Activated naive CD8-positive, alpha-beta T cell treated with anti-CD3 and anti-CD28 coated beads, Interleukin-2, amount 50 U/mL, for 24 hours (primary cell): ENCODE results near the gene TTC3.

Source experiments
- ATAC-seq: fragments of 150-1000 bp; cut with Tn5 transposase; one replicate; pipeline ENCODE4 v1.10.0; 2021
- DNase-seq: peaks from one replicate; pipeline ENCODE4 v3.0.0; 2021
- H3K27ac Mint-ChIP-seq: one replicate; pipeline ENCODE4 v1.8.0; 2021; ENCODE audit warnings: mild to moderate bottlenecking, mixed read lengths
- H3K27me3 Mint-ChIP-seq: one replicate; pipeline ENCODE4 v1.8.0; 2021; ENCODE audit warnings: mixed read lengths
- H3K36me3 Mint-ChIP-seq: one replicate; pipeline ENCODE4 v1.8.0; 2021; ENCODE audit warnings: low read depth, mixed read lengths
- H3K4me1 Mint-ChIP-seq: one replicate; pipeline ENCODE4 v1.8.0; 2021; ENCODE audit warnings: mixed read lengths
- H3K4me3 Mint-ChIP-seq: one replicate; pipeline ENCODE4 v1.8.0; 2021; ENCODE audit warnings: mild to moderate bottlenecking, moderate library complexity, mixed read lengths
- H3K9me3 Mint-ChIP-seq: one replicate; pipeline ENCODE4 v1.8.0; 2021; ENCODE audit warnings: mixed read lengths

The TTC3 gene

GRCh38 chr21:37197746-37198145, 124.7 kb downstream of the TTC3 start:
- no peak overlapping the region for H3K27ac Mint-ChIP-seq
- H3K36me3 Mint-ChIP-seq, result peaks cover 43% of the 10 kb centered on the region
- no peak overlapping the region for H3K4me3 Mint-ChIP-seq
- DNase-seq (no peak), ATAC-seq (no peak)
- H3K4me1 Mint-ChIP-seq, result no peaks in the 10 kb centered on the region
- no peaks in the 10 kb centered on the region for H3K27me3 Mint-ChIP-seq
- H3K9me3 Mint-ChIP-seq, result no peaks in the 10 kb centered on the region

- Mint-ChIP-seq H3K9me3 (no peaks in the 10 kb centered on the region), H3K4me3 (no peak overlapping the region), H3K27ac (no peak overlapping the region), H3K36me3 (peaks cover 43% of the 10 kb centered on the region), H3K4me1 (no peaks in the 10 kb centered on the region), H3K27me3 (no peaks in the 10 kb centered on the region)
- DNase-seq (no peak), ATAC-seq (no peak)
Measured at GRCh38 chr21:37199057-37199924, 126.2 kb downstream of the TTC3 start.

GRCh38 chr21:37200641-37201480, 127.8 kb downstream of the TTC3 start:
- Mint-ChIP-seq H3K9me3 (no peaks in the 10 kb centered on the region), H3K27ac (no peak overlapping the region), H3K27me3 (no peaks in the 10 kb centered on the region), H3K36me3 (peaks cover 40% of the 10 kb centered on the region), H3K4me3 (no peak overlapping the region), H3K4me1 (no peaks in the 10 kb centered on the region)
- ATAC-seq (no peak), DNase-seq (no peak)

GRCh38 chr21:37202221-37203110, 129.4 kb downstream of the TTC3 start:
- H3K27me3 Mint-ChIP-seq, result no peaks in the 10 kb centered on the region
- peaks cover 8% of the 10 kb centered on the region for H3K4me1 Mint-ChIP-seq
- DNase-seq, result no peak
- H3K36me3 Mint-ChIP-seq, result peaks cover 39% of the 10 kb centered on the region
- H3K27ac Mint-ChIP-seq, result no peak overlapping the region
- H3K4me3 Mint-ChIP-seq, result no peak overlapping the region
- no peaks in the 10 kb centered on the region for H3K9me3 Mint-ChIP-seq
- ATAC-seq, result no peak

- DNase-seq (no peak), ATAC-seq (no peak)
- no peaks in the 10 kb centered on the region for H3K9me3 Mint-ChIP-seq
- no peak overlapping the region for H3K4me3 Mint-ChIP-seq
- peaks cover 28% of the 10 kb centered on the region for H3K36me3 Mint-ChIP-seq
- H3K27ac Mint-ChIP-seq, result no peak overlapping the region
- peaks cover 21% of the 10 kb centered on the region for H3K4me1 Mint-ChIP-seq
- H3K27me3 Mint-ChIP-seq, result no peaks in the 10 kb centered on the region
Measured at GRCh38 chr21:37204580-37204979, 131.5 kb downstream of the TTC3 start.

- Mint-ChIP-seq H3K9me3 (no peaks in the 10 kb centered on the region), H3K27ac (no peak overlapping the region), H3K4me3 (no peak overlapping the region), H3K36me3 (peaks cover 19% of the 10 kb centered on the region), H3K27me3 (no peaks in the 10 kb centered on the region), H3K4me1 (peaks cover 22% of the 10 kb centered on the region)
- no peak for DNase-seq
- ATAC-seq, result no peak
Measured at GRCh38 chr21:37206496-37206895, 133.4 kb downstream of the TTC3 start.

- no peaks in the 10 kb centered on the region for H3K27me3 Mint-ChIP-seq
- DNase-seq (no peak), ATAC-seq (peak; percentile 56)
- peaks cover 22% of the 10 kb centered on the region for H3K4me1 Mint-ChIP-seq
- H3K4me3 Mint-ChIP-seq, result peak overlapping the region; percentile 66
- peak overlapping the region; percentile 87 for H3K27ac Mint-ChIP-seq
- H3K36me3 Mint-ChIP-seq, result peaks cover 14% of the 10 kb centered on the region
- H3K9me3 Mint-ChIP-seq, result no peaks in the 10 kb centered on the region
Measured at GRCh38 chr21:37207441-37208009, 134.5 kb downstream of the TTC3 start.

- peaks cover 22% of the 10 kb centered on the region for H3K4me1 Mint-ChIP-seq
- DNase-seq (peak; percentile 50), ATAC-seq (peak; percentile 81)
- H3K36me3 Mint-ChIP-seq, result peaks cover 7% of the 10 kb centered on the region
- H3K27me3 Mint-ChIP-seq, result no peaks in the 10 kb centered on the region
- H3K27ac Mint-ChIP-seq, result peak overlapping the region; percentile 87
- H3K4me3 Mint-ChIP-seq, result peak overlapping the region; percentile 66
- no peaks in the 10 kb centered on the region for H3K9me3 Mint-ChIP-seq
Measured at GRCh38 chr21:37208056-37208721, 135.1 kb downstream of the TTC3 start.

GRCh38 chr21:37208741-37209225, 135.7 kb downstream of the TTC3 start:
- Mint-ChIP-seq H3K27ac (peak overlapping the region; percentile 87), H3K4me1 (peaks cover 22% of the 10 kb centered on the region), H3K27me3 (no peaks in the 10 kb centered on the region), H3K9me3 (no peaks in the 10 kb centered on the region), H3K36me3 (peaks cover 7% of the 10 kb centered on the region), H3K4me3 (no peak overlapping the region)
- ATAC-seq (no peak), DNase-seq (no peak)

GRCh38 chr21:37210130-37210529, 137.1 kb downstream of the TTC3 start:
- H3K4me1 Mint-ChIP-seq, result peaks cover 22% of the 10 kb centered on the region
- no peaks in the 10 kb centered on the region for H3K27me3 Mint-ChIP-seq
- no peaks in the 10 kb centered on the region for H3K36me3 Mint-ChIP-seq
- H3K9me3 Mint-ChIP-seq, result no peaks in the 10 kb centered on the region
- no peak for ATAC-seq
- H3K27ac Mint-ChIP-seq, result no peak overlapping the region
- H3K4me3 Mint-ChIP-seq, result no peak overlapping the region
- DNase-seq, result no peak

GRCh38 chr21:37210799-37211198, 137.7 kb downstream of the TTC3 start:
- Mint-ChIP-seq H3K9me3 (no peaks in the 10 kb centered on the region), H3K36me3 (no peaks in the 10 kb centered on the region), H3K27me3 (no peaks in the 10 kb centered on the region), H3K4me3 (no peak overlapping the region), H3K4me1 (peaks cover 22% of the 10 kb centered on the region), H3K27ac (no peak overlapping the region)
- no peak for ATAC-seq
- DNase-seq, result no peak

- Mint-ChIP-seq H3K27ac (no peak overlapping the region), H3K4me1 (peaks cover 7% of the 10 kb centered on the region), H3K9me3 (no peaks in the 10 kb centered on the region), H3K4me3 (no peak overlapping the region), H3K36me3 (peaks cover 2% of the 10 kb centered on the region), H3K27me3 (no peaks in the 10 kb centered on the region)
- DNase-seq (no peak), ATAC-seq (no peak)
Measured at GRCh38 chr21:37214952-37215351, 141.9 kb downstream of the TTC3 start.

GRCh38 chr21:37219761-37220432, 146.8 kb downstream of the TTC3 start:
- Mint-ChIP-seq H3K27me3 (no peaks in the 10 kb centered on the region), H3K4me1 (peaks cover 48% of the 10 kb centered on the region), H3K4me3 (peak overlapping the region; percentile 91), H3K9me3 (peaks cover 3% of the 10 kb centered on the region), H3K36me3 (peaks cover 29% of the 10 kb centered on the region), H3K27ac (peak overlapping the region; percentile 96)
- DNase-seq (no peak), ATAC-seq (no peak)
